ENCODE results near the gene RALBP1.

- TF ChIP-seq CTCF (IDR thresholded peaks at IDR 0.05): no peak
- no peak for TF ChIP-seq POLR2A (IDR thresholded peaks at IDR 0.05)
These were observed 103.0 kb downstream of the RALBP1 start for GRCh38 chr18:9578306-9578705.
